HG02588 (cell line): ENCODE data around the gene ITGA1.

Experiments used
- ATAC-seq: cut with Tn5 transposase; IDR thresholded peaks from one replicate; pipeline ENCODE4 v1.9.1; 2021; ENCODE audit warnings: mild to moderate bottlenecking, moderate library complexity; ENCODE audit not compliant: unreplicated experiment

The ITGA1 gene

DNA sequence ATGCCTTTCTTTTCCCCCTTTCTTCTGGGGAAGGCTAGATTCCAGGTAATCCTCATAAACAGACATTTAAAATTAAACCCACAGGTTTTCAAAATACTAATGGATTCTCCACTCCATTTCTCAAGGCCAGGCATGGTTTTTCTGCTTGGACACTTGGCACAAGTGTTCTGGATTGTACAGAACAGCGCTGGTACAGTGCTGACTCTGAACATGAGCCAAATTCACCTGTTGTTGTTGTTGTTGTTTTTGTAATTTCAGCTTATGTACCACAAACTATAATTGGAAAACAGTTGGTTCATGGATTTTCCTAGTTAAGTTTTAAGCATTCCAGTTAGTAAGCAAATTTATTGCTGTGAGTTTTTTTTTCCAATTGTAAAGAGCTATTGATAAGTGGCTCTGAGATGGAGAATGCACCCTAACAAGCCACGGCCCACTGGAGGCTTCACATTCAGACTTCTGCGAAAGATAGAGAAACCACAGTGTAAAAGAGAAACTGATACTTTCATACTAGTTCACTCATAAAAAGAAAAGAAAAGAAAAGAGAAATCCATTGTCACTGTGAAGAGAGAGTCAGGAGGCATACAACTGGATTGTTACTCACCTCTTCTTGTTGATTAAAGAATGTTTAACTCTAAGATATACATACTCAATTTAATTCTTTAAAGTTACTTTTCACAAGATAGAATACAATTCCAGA is 16.2 kb upstream of the ITGA1 start:
- ATAC-seq = peak; percentile 91

DNA sequence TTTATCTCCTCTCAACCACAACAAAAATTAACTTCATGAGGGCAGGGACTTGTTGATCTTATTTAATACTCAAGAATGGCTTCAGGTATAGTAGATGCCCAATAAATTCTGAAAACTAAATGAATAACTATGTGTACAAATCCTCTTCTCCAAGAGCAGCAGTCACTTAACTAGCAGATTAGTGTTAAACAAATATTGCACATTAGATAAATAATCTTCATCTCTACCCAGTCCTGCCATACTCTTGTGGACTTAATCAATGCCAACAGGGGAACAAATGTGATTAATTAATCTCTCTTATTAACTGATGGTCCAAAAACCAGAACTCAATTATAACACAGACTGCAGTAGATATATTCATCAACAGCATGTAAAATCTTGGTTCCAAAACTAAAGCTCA is 15.0 kb upstream of the ITGA1 start:
- ATAC-seq = no peak

DNA sequence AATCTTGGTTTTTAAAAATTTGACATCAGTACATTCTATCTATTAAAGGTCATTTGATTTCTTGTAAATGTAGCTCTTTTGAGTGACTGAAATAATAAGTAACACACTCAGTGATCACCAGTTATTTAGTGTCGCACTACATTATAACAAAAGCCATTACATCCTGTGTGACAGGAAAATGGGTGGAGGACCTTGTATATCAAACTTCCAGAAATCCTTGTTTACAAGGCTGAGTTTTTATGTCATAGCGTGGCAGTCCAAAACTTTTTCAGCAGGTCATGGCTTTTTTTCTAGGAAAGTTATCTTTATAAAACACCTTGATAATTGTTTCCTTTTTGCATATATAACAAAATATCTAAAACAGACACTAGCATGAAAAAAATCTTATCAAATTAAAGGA is 14.4 kb upstream of the ITGA1 start:
- ATAC-seq = no peak

DNA sequence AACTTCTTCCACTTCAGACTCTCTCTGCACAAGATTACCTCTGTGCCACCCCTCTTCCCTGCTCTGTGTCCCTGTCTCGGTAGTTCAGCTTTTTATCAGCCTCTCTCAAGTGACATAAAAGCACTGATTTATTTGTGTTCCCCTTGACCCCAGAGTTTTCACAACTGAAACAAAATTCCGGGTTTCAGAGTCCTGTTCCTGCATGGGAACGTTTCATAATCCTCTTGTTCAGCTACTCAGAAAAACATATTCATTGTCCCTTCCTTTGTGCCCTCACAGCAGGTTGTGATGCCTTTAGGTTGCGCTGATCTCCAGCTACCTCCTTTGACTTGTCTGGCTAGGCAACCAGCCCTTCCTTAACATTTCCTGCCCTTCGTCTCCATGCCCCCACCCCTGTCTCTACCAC is 13.7 kb upstream of the ITGA1 start:
- no peak for ATAC-seq

DNA sequence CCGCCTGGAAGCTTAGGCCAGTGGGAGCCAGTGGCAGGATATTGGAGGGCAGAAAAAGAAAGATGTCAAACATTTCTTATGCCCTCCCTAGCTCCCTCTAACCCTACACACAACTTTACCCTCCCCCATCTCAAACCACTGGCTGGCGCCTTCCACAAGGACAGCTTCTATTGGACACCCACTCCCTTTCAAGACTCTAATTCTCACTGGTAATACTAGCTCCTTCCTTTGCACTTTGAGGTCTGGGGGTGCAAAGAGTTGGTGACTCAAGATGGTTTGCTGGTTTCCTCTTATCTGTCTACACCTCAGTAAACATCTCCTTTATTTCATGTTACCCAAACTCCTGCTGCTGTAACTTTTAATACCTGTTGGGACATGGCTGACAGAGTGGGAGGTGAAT is 11.6 kb upstream of the ITGA1 start:
- no peak for ATAC-seq

DNA sequence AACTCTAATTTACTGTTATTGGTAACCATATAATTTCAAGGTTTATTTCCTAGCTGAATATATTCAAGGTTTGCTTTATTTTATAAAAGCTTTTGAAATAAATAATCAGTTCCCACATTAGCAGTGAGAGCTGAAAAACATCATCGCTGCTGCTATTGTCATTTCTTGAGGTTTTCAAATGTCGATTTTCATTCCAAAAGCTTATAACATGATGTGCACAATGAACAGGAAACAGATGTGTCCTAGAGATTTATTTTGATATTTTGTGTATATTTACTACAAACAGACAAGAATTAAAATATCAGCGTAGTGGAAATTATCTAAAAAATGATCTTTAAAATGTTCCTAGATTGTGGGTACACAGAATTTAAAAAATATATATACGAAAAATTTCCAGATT is 10.5 kb upstream of the ITGA1 start:
- no peak for ATAC-seq

DNA sequence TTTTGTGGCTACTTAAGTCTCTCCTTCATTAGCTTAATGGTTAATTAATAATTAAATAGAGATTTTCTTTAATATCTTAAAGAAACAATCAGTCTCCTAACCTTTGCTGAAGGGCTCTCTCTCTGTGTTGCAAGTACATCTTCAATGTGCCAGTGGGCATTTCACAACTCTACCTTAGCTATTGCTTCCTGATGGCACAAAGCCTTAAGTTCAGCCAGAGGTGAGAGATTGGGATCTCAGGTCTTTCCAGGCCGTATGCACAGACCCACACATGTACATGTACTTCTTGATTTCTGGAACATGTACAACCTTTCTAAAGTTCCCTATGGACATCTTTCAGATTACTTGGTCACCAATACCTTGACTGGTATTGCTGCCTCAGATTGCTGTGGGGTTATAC is 8.9 kb upstream of the ITGA1 start:
- no peak for ATAC-seq

DNA sequence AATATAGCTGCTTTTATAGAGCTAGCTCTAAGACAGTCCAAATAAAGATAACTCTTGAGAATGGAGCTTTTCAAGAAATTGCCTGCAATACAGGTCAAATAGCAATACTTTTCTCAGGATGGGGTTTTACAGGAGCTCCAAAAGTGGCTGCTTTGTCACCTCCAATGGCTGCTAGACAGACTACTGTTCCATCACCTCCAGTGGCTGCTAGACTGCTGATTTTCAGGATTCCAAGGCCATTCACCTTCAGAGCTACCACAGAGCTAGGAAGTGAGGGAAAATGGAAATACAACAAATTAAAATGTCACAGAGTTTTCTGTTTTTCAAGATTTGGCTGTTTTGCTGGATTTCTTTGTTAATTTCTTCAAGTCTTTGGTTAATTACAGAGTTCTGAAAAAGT is 8.5 kb upstream of the ITGA1 start:
- no peak for ATAC-seq

DNA sequence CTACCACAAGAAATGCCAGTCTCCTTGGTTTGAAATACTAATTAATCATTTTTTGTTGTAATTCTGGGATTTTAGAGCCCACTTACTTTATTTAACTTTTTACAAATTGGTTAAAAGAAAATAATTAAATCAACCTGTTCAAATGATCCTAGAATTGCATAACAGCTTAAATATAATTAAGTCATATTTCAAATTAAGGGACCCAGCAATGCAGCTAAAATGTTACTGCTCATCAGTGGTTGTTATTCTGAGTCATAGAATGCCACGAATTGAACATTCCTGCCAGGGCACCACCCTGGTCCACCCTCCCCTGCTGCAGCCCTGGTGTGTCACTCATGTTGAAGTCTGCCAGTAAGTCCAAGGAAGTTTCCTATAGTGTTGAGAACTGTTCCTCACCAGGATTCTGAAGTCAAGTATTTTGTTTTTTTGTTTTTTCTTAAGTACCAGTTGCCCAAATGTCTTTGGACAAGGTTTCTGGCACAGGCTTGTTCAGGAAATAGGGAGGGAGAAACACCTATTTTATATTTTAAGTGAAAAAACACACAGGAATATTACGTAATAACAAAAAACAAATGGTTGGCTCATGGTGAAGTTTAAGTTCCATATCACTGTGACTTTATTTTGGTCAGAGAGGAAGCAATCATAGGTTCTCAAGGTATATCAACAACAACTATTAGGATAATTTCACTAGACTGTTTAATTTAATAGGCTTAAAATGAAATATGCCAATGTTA is 4.3 kb upstream of the ITGA1 start:
- no peak for ATAC-seq

DNA sequence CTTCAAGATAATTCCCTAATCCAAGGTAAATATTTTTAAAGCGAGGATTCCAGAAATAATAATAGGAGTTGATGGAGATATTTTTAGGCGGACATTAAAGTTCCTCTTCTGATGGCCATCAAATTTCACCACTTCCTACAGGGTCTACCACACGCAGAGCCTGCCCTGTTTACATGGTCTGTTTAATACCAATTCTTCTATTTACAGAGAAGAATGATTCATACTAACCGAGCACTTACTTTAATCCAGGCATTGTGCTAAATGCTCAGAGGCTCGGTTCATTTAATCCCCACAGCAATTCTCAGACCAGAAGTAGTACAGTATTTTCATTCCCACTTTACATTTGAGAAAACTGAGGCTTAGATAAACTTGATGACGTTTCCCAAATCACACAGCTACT is 3.0 kb upstream of the ITGA1 start:
- no peak for ATAC-seq

DNA sequence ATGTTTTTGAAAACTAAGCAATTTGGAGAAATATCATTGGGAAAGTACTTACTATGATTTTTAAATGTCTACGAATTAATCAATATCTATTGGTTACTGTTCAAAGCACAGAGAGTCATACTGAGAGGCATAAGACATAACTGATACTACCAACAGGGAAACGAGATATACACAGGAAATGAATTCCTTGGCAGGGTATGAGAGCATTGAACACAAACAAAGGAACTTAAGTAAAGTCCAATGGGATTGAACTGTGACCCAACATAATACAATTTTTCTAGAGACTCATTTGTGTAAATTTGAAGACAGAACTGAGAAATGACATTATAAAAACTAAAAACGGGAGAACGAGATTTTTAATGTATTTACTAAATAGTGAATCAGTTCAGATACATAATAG is 1.3 kb upstream of the ITGA1 start:
- ATAC-seq = no peak

DNA sequence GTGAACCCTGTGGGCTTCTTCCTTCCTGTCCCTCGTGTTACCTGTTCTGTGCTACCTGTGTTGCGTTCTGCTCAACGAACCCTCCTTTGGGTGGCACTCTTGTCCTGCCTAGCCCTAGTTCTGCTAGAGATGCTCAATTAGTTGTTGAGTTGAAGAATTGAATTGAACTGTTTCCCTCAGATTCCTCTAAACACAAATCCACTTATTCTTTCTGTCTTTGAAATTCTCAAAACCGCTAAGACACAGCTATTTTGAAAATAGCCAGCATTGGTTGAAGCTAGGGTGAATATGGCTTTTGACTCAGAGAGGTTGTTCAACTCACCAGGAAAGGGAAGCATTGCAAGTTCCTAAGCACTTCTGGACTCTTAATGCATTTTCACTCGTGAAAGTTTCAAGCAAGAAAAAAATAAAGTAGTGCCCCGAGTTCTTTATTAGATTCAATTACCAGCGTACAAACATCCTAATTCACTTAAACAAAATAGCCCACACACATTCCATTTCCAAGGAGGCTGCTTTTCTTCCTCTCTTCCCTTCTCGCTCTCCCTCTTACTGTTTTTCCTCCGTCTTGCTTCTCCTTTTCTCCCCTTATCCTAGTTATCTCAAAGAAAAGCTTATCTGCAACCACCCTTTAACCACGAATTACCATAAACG is 642 bp upstream of the ITGA1 start:
- ATAC-seq = no peak

DNA sequence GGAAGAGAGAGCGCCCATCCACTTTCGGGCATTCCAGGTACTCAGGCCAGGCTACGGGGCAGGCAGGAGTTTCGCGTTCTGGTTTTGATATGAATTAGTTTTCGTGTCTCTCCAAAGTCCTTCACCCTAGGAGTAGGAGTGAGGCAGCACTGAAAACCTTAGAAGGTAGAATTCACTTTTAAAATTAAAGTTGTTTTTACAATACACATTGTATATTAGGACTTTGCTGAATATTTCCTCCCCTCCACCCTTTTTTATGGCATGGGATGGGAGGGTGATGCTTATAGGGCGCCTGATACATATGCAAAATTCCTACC is 747 bp downstream of the ITGA1 start:
- no peak for ATAC-seq

DNA sequence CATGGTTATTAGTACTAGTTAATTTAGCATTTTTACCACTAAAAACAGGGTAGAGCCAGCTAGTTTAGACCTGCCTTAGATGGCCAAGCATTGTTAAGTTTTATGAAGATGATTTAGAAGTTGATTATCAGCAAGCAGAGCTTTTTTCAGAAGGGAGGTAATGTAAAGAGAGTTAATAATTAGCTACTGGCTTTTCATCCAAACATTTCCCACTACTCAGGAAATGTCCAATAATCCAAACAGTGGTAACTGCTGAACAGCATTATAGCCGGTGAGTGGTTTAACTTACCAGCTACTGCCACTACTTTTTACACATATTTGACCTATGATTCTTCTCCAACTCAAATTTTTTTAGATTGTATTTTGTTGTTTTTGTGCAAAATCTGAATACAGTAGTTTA is 1.7 kb downstream of the ITGA1 start:
- ATAC-seq = no peak

DNA sequence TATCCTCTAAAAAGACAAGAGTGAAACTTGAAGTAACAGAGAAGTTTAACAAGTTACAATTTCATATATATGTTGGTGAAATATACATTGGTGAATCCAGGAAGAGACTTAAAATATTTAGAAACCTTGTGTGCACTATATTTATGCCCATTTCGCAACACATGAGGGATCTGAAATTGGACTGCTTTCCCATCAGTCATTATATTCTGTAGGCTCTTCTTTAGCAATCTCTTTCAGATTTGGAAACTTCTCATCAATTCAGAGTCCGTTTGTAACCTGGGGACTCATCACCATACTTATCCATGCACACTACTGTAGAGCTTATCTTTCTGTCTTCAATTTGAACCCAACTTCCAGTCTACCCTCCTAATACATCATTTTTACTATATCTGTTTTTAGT is 2.1 kb downstream of the ITGA1 start:
- no peak for ATAC-seq

DNA sequence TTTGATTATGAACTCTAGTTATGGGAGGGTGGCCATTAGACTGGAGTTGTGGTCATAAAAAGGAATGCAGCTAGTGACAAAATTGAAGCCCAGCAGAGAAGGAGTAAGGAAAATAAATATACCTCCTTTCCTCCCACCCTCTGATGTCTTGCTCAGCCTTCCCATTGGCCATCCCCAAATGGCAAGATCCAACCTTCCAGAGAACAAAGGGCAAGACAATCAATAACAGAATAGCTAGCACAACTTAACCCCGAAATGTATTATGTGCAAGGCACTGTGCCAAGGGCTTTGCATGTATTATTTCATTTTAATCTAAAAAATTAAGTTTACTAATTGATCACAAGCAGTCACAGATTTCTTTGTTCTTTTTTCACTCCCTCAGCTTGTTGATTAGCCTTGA is 3.6 kb downstream of the ITGA1 start:
- ATAC-seq = no peak

DNA sequence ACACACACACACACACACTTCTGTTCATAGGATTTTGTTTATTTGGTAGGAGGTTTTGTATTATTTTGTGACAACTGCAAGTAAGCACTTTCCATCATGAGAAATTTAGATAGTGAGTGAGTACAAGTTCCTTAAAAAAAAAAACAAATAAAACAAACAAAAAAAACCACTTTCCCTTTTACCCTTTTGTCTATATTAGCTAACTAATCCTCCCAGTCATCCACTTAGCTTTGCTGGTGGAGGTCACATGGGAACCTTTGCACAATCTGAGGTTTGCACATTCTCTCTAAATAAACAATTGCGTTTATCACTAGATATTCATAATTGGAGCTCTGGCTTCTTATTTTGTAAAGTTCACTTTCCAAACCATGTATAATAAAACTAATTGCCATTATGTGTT is 6.8 kb downstream of the ITGA1 start:
- no peak for ATAC-seq

DNA sequence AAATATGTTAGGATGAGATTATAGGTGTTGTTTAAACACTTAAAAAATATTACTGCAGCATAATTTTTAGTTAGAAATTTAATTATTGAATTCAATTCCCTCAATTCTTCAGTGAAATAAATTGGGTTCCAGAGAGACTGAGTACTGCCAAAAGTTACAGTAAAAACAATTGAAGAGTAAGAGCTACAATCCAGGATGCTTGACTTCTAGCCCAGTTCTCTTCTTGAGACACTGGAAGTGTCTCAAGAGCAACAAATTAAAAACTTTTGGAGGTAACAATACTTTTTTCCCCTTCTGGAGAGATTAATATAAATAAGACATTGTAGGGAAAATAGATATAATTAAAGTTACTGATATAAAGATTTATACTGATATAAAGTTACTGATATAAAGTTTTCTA is 8.3 kb downstream of the ITGA1 start:
- ATAC-seq = no peak

DNA sequence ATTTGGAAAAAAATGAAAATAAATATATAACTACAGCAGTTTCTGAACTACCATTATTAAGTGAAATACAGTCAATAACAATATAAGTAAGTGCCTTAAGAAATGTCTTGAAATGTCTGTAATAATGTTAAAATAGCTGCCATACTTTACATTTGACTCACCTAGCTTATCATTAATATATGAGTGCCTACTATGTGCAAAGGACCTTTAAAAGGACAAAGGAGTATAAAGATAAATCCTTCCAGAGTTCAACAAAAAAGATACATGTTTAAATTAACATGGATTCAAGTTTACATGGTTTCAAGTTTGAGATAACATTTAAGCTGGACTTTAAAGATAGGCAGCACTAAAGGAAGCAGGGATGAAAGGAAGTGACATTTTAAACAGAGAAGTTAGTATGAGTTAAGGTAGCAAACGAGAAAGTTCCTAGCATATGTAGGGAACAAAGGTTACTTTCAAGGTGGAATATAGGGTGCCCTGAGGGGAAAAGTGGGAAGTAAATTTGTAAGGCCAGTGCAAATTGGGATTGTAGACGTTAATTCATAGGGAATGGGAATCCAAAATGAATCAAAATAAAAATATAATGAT is 8.9 kb downstream of the ITGA1 start:
- no peak for ATAC-seq

DNA sequence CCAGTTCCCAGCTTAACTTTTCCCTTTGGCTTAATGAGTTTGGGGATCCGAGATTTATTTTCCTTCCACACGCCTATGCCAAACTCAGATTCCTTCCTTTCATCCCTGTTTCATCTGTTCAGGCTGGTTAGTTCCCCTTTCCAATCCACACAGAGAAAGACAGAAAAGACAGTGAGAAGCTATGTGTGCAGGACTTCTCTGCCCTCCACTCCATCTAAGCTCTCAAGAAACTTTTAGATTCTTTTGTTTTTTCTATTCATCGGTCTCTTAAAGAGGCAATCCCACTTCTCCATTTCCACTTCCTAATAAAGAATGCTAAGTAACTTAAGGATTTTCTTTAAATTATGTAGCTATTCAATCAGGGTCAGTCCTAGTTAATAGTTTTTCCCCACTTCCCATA is 11.2 kb downstream of the ITGA1 start:
- no peak for ATAC-seq

DNA sequence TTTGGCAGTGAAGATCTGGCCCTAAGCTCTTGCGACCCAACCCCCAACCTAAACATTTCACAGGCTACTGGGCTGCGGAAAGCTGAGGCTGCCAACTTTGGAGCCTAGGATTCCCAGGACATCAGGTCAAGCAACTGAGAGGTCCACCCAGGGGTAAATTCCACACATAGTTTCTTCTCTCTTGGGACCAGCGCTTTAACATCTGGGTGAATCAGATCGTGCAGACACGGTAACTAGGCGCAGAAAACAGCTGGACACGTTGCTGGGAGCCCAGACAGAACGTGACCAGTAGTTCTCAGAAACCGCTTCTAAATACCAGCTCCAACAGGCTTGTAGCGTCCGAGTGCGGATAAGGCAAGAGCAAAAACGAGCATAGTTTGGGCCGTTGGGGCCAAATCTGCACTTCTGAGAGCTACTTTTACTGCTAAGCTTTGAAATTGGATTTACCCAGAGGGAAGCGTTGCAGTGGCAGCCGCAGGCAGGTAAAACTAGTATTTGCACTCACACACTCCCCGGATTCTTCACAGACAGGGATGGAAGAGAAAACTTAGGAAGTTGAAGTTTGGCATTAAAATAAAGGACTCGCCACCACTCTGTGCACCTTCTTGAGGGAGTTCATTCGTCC is 11.8 kb downstream of the ITGA1 start:
- ATAC-seq = peak; percentile 29

DNA sequence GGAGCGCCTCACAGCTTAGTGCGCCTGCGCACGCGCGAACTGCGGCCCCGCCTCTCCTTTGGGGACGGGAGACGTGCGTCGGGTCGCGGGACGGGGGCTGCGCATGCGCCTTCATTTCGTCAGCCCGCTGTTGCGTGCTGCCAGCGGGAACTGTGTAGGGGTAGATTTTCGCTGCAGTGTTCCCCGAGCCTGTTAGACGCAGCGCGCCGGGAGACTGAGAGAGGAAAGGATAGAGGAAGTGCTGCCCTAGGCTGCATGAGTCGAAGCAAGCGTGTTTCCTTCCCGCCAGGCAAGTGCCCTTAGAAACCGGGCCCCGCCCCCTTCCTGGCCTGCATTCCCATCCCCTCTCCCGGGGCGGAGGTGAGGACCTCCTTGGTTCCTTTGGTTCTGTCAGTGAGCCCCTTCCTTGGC is 12.3 kb downstream of the ITGA1 start:
- peak; percentile 91 for ATAC-seq
